HCT116 (cell line): ENCODE data around the gene SCAMP1. TPM values are rescaled to one million over a fixed set of nuclear protein-coding genes. Genes with fewer than 3 reads are reported as not detected.
"Not testable (repeated sequence)": the region's sequence is repeated elsewhere in the genome, so short reads cannot be mapped to it uniquely, and the experiment has no call there.

Experiments
- ATAC-seq: fragments of 200-7000 bp; cut with Tn5 transposase; 2 replicates; pipeline ENCODE4 v1.9.1; 2020; ENCODE audit warnings: mild to moderate bottlenecking, moderate library complexity
- BruUV-seq: library from RNA; stranded (reverse); fragments of 400-500 nt; replicated peaks from 2 replicates; lab custom pipeline; 2021; lab: Mats Ljungman, UMichigan
- CTCF ChIA-PET: fragments of 300-600 bp; sonication (Branson Sonifier 250); formaldehyde crosslinking; loops from one replicate; lab custom pipeline; 2021; ENCODE audit warnings: antibody characterized with exemption; lab: Charles Lee
- POLR2A ChIA-PET: fragments of 300-600, 350-600 bp; sonication (Branson Sonifier 250); formaldehyde crosslinking; loops from one replicate; lab custom pipeline; 2021; ENCODE audit warnings: antibody characterized with exemption; lab: Charles Lee
- RAD21 ChIA-PET, 2 experiments: fragments of 300-600 bp; sonication (Branson Sonifier 250); formaldehyde crosslinking; loops; one replicate each; lab custom pipeline; 2023; ENCODE audit warnings: low total read pairs in 2 of 2; ENCODE audit not compliant: uncharacterized antibody in 2 of 2, unreplicated experiment in 2 of 2, low non-redundant PET in 1 of 2; lab: Charles Lee
- DNase-seq: peaks from one replicate; pipeline ENCODE4 v3.0.0-alpha.2; 2010; ENCODE audit warnings: low read depth, low spot score
- H2AFZ ChIP-seq: fragments of 200-600 bp; shearing (Covaris generic), sonication (generic); 2 replicates; pipeline ENCODE4 v1.6.1; 2017; ENCODE audit warnings: low read depth, mixed run types, mixed read lengths, antibody characterized with exemption, low read length; ENCODE audit not compliant: poor library complexity, severe bottlenecking
- H3K27ac ChIP-seq: 2 replicates; pipeline ENCODE4 v1.5.1; 2012; ENCODE audit warnings: low read depth, low read length
- H3K27me3 ChIP-seq: fragments of 200-600 bp; sonication (generic); 2 replicates; pipeline ENCODE4 v1.6.1; 2016; ENCODE audit warnings: mixed run types, low read length, mixed read lengths; ENCODE audit not compliant: insufficient read depth
- H3K36me3 ChIP-seq, 2 experiments: fragments of 200-500 bp in 1 of 2; fragments of 200-600 bp in 1 of 2; sonication (Bioruptor generic) in 1 of 2; sonication (generic) in 1 of 2; 2 replicates each; pipeline versions ENCODE4 v1.5.1 to v1.6.1; 2014 to 2016; ENCODE audit warnings: low read length in 2 of 2, inconsistent platforms in 1 of 2, mixed read lengths in 1 of 2, mixed run types in 1 of 2; ENCODE audit not compliant: insufficient read depth in 2 of 2, control insufficient read depth in 1 of 2
- H3K4me1 ChIP-seq, 2 experiments: fragments of 200-600 bp in 1 of 2; sonication (generic) in 1 of 2; 2 replicates each; pipeline versions ENCODE4 v1.5.1 to v1.6.1; 2012 to 2017; ENCODE audit warnings: low read length in 2 of 2, inconsistent platforms in 1 of 2, mild to moderate bottlenecking in 1 of 2, mixed read lengths in 1 of 2, mixed run types in 1 of 2, moderate library complexity in 1 of 2; ENCODE audit not compliant: insufficient read depth in 2 of 2, control insufficient read depth in 1 of 2
- H3K4me2 ChIP-seq: fragments of 200-600 bp; sonication (generic); 2 replicates; pipeline ENCODE4 v1.6.1; 2017; ENCODE audit warnings: mixed run types, low read length, mixed read lengths
- H3K4me3 ChIP-seq, 2 experiments: fragments of 200-600 bp in 1 of 2; sonication (generic) in 1 of 2; replicated peaks in 1 of 2; 2 replicates each; pipeline ENCODE4 v1.5.1; 2011 to 2016; ENCODE audit warnings: low read length in 2 of 2, control low read depth in 1 of 2, low read depth in 1 of 2, mild to moderate bottlenecking in 1 of 2, mixed read lengths in 1 of 2, mixed run types in 1 of 2
- H3K79me2 ChIP-seq: fragments of 200-600 bp; sonication (generic); 2 replicates; pipeline ENCODE4 v1.6.1; 2017; ENCODE audit warnings: mild to moderate bottlenecking, mixed run types, low read length, moderate library complexity, mixed read lengths; ENCODE audit not compliant: insufficient read depth
- H3K9ac ChIP-seq: fragments of 200-600 bp; sonication (generic); 2 replicates; pipeline ENCODE4 v1.6.1; 2016; ENCODE audit warnings: low read length, mixed read lengths
- H3K9me2 ChIP-seq: fragments of 200-600 bp; sonication (generic), shearing (Covaris generic); 2 replicates; pipeline ENCODE4 v1.6.1; 2017; ENCODE audit warnings: mixed run types, mild to moderate bottlenecking, moderate library complexity; ENCODE audit not compliant: insufficient read depth
- H3K9me3 ChIP-seq, 2 experiments: fragments of 200-500 bp in 1 of 2; fragments of 200-600 bp in 1 of 2; sonication (Bioruptor generic) in 1 of 2; sonication (generic) in 1 of 2; 2 replicates each; pipeline ENCODE4 v1.6.1; 2014 to 2017; ENCODE audit warnings: low read length in 2 of 2, mixed read lengths in 2 of 2, inconsistent platforms in 1 of 2, low read depth in 1 of 2, mild to moderate bottlenecking in 1 of 2, mixed run types in 1 of 2, moderate library complexity in 1 of 2; ENCODE audit not compliant: control insufficient read depth in 1 of 2, insufficient read depth in 1 of 2
- H4K20me1 ChIP-seq: fragments of 200-600 bp; sonication (generic), shearing (Covaris generic); 2 replicates; pipeline ENCODE4 v1.6.1; 2017; ENCODE audit warnings: mixed run types, mild to moderate bottlenecking, moderate library complexity; ENCODE audit not compliant: insufficient read depth
- POLR2A ChIP-seq: IDR thresholded peaks from 2 replicates; pipeline ENCODE4 v1.7.0; 2011; ENCODE audit warnings: borderline replicate concordance; ENCODE audit not compliant: insufficient read depth, insufficient read length; ENCODE audit errors: extremely low read depth
- SIN3A ChIP-seq: IDR thresholded peaks from 2 replicates; pipeline ENCODE4 v1.6.1; 2012; ENCODE audit warnings: low read depth
- YY1 ChIP-seq: IDR thresholded peaks from 2 replicates; pipeline ENCODE4 v1.6.1; 2011; ENCODE audit warnings: low read length, low read depth, moderate library complexity, mild to moderate bottlenecking; ENCODE audit not compliant: insufficient replicate concordance; ENCODE audit errors: extremely low read depth
- intact Hi-C: fragments of 100-400 bp; cut with micrococcal nuclease; formaldehyde crosslinking; loops from 2 replicates; pipeline ENCODE4 v1.10.0; 2022
- total RNA-seq: library from RNA; stranded (reverse); gene quantifications from one replicate; pipeline ENCODE4 v1.2.1, GENCODE V29; 2021; ENCODE audit not compliant: unreplicated experiment

SCAMP1 gene
- total RNA-seq, 1 experiment from 2014 or later: 46.4 TPM

DNA sequence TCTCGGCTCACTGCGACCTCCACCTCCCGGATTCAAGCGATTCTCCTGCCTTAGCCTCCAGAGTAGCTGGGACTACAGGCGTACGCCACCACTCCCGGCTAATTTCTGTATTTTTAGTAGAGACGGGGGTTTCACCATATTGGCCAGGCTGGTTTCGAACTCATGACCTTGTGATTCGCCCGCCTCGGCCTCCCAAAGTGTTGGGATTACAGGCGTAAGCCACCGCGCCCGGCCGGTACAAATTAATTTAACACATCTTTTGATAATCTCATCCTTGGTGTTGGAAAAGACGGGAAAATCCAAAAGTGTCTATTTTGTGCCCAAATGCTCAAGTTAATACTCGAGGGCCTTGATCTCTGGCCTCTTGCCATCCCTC lies 974 bp upstream of the SCAMP1 start:
- H3K27ac ChIP-seq: peak overlapping the region; percentile 93
- DNase-seq, H3K9me2 ChIP-seq, BruUV-seq, RAD21 ChIA-PET, H3K9me3 ChIP-seq, H4K20me1 ChIP-seq, POLR2A ChIA-PET, H3K27me3 ChIP-seq: not testable (repeated sequence)
- H3K9ac ChIP-seq: peak overlapping the region; percentile 90
- peaks cover 44% of the 10 kb centered on the region for H3K79me2 ChIP-seq
- peak overlapping the region; percentile 92 to 94 for H3K4me3 ChIP-seq
- H3K4me2 ChIP-seq: peak overlapping the region; percentile 95
- TF ChIP-seq SIN3A: peak; percentile 8; the same call in 1 of the 2 replicates
- TF ChIP-seq, all 23 proteins: peak for 1; not testable (repeated sequence) for 22
- ATAC-seq, H3K36me3 ChIP-seq, intact Hi-C loops, H2AFZ ChIP-seq: not testable (repeated sequence)
- peaks cover 9 to 13% of the 10 kb centered on the region in 2 experiments; a peak in 3 of 4 replicates for H3K4me1 ChIP-seq
- CTCF ChIA-PET: interaction anchor here (1.3 kb wide), 1 partner anchor 64 kb away, joined by 7 read pairs; the partner anchor contains the start of gene AP3B1

- Histone ChIP-seq H3K79me2 (peaks cover 52% of the 10 kb centered on the region), H3K9me2 (no peaks in the 10 kb centered on the region), H2AFZ (no peak overlapping the region), H3K36me3 (no peaks in the 10 kb centered on the region), H3K9me3 (no peaks in the 10 kb centered on the region), H3K4me1 (peaks cover 9 to 13% of the 10 kb centered on the region in 2 experiments; a peak in 3 of 4 replicates), H3K27ac (peak overlapping the region; percentile 93), H3K4me2 (peak overlapping the region; percentile 95), H3K9ac (peak overlapping the region; percentile 90), H3K27me3 (no peaks in the 10 kb centered on the region), H4K20me1 (no peaks in the 10 kb centered on the region), H3K4me3 (peak overlapping the region; percentile 92 to 94)
- TF ChIP-seq YY1: no peak
- peak; percentile 26 for TF ChIP-seq POLR2A
- no TSS peak for BruUV-seq
- no peak for DNase-seq
- ATAC-seq: peak; percentile 5
- CTCF ChIA-PET: interaction anchor here (1.3 kb wide), 1 partner anchor 66 kb away, joined by 7 read pairs; the partner anchor contains the start of gene AP3B1
- intact Hi-C loops: loop anchor here (1.0 kb wide), 1 partner anchor 66 kb away; the partner anchor contains the start of gene AP3B1
- RAD21 ChIA-PET: no interaction called here
- POLR2A ChIA-PET: interaction anchor here (0.8 to 1.7 kb wide), 2 partner anchors 10 to 66 kb away, joined by 3 to 11 read pairs; partner anchors contain the start of gene AP3B1
Measured at GRCh38 chr5:78360674-78360923, 182 bp downstream of the SCAMP1 start.
